Peyer's patch (tissue), 4 donors: ENCODE data around the gene PIKFYVE. TPM values are rescaled to one million over a fixed set of nuclear protein-coding genes. Genes with fewer than 3 reads are reported as not detected.

ENCODE experiments used
- DNase-seq, 3 donors: peaks; one replicate each; pipeline ENCODE4 v3.0.0-alpha.2; 2017 to 2019
- H3K27ac ChIP-seq, 4 donors: fragments of 200-600 bp; sonication (generic); one replicate each; pipeline ENCODE4 v1.5.1; 2016 to 2019
- H3K27me3 ChIP-seq, 2 donors: fragments of 200-600 bp; sonication (generic); one replicate each; pipeline ENCODE4 v1.5.1; 2019
- H3K36me3 ChIP-seq, 3 donors: fragments of 200-600 bp; sonication (generic); one replicate each; pipeline ENCODE4 v1.5.1; 2016 to 2019
- H3K4me1 ChIP-seq, 4 donors: fragments of 200-600 bp; sonication (generic); one replicate each; pipeline ENCODE4 v1.5.1; 2016 to 2019
- H3K4me3 ChIP-seq, 4 donors: fragments of 200-600 bp; sonication (generic); 1 replicate in 3 of 4; 2 replicates in 1 of 4; pipeline ENCODE4 v1.5.1; 2016 to 2019; ENCODE audit warnings: mild to moderate bottlenecking in 1 of 4
- H3K9me3 ChIP-seq, 4 donors: fragments of 200-600 bp; sonication (generic); one replicate each; pipeline ENCODE4 v1.5.1; 2016 to 2019; ENCODE audit warnings: mild to moderate bottlenecking in 1 of 4
- POLR2A ChIP-seq, 2 donors: fragments of 450-650 bp; IDR thresholded peaks; one replicate each; pipeline ENCODE4 v1.5.1; 2017; ENCODE audit warnings: antibody characterized with exemption in 2 of 2, mild to moderate bottlenecking in 2 of 2, moderate library complexity in 2 of 2
- total RNA-seq, 4 donors: library from RNA; depleted of rRNA; stranded (reverse); fragments of >200 nt; gene quantifications; one replicate each; pipeline ENCODE4 v1.1.0, GENCODE V29; 2016
- TF ChIP-seq, protein P1 (sequence below), 6 experiments: fragments of 450-650 bp in 4 of 6; fragments of 200-600 bp in 2 of 6; sonication (generic) in 1 of 6; IDR thresholded peaks; one replicate each; pipeline ENCODE4 v1.5.1; 2017 to 2019; ENCODE audit warnings: antibody characterized with exemption in 6 of 6, mild to moderate bottlenecking in 3 of 6, moderate library complexity in 1 of 6

The PIKFYVE gene
- total RNA-seq, 4 donors from 2014 or later, result 24.2 to 75.1 (median 44.3) TPM

GRCh38 chr2:208320686-208321085, 54.6 kb downstream of the PIKFYVE start:
- Histone ChIP-seq H3K4me1 (peaks cover 0 to 6% (median 0%) of the 10 kb centered on the region in 4 donors), H3K36me3 (peaks cover 0 to 49% (median 4%) of the 10 kb centered on the region in 3 donors), H3K9me3 (no peaks in the 10 kb centered on the region), H3K27ac (peak overlapping the region in 1 of 4 donors; percentile 52), H3K4me3 (no peak overlapping the region), H3K27me3 (no peaks in the 10 kb centered on the region)
- TF ChIP-seq POLR2A (IDR thresholded peaks at IDR 0.05), result no peak
- TF ChIP-seq, protein P1, sequence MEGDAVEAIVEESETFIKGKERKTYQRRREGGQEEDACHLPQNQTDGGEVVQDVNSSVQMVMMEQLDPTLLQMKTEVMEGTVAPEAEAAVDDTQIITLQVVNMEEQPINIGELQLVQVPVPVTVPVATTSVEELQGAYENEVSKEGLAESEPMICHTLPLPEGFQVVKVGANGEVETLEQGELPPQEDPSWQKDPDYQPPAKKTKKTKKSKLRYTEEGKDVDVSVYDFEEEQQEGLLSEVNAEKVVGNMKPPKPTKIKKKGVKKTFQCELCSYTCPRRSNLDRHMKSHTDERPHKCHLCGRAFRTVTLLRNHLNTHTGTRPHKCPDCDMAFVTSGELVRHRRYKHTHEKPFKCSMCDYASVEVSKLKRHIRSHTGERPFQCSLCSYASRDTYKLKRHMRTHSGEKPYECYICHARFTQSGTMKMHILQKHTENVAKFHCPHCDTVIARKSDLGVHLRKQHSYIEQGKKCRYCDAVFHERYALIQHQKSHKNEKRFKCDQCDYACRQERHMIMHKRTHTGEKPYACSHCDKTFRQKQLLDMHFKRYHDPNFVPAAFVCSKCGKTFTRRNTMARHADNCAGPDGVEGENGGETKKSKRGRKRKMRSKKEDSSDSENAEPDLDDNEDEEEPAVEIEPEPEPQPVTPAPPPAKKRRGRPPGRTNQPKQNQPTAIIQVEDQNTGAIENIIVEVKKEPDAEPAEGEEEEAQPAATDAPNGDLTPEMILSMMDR (IDR thresholded peaks at IDR 0.05), result no peak
- peak in 2 of 3 donors; percentile 57 to 58 for DNase-seq

DNA sequence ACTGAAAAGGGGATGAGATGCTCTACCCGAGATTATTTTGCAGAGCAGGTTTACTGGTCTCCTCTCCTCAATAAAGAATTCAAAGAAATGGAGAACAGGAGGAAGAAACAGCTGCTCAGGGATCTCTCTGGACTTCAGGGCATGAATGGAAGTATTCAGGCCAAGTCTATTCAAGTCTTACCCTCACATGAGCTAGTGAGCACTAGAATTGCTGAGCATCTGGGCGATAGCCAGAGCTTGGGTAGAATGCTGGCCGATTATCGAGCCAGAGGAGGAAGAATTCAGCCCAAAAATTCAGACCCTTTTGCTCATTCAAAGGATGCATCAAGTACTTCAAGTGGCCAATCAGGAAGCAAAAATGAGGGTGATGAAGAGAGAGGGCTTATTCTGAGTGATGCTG, 60.0 kb downstream of the PIKFYVE start:
- Histone ChIP-seq H3K27ac (no peak overlapping the region), H3K36me3 (peaks cover 0 to 70% (median 4%) of the 10 kb centered on the region in 3 donors), H3K9me3 (no peaks in the 10 kb centered on the region), H3K4me3 (no peak overlapping the region), H3K27me3 (no peaks in the 10 kb centered on the region), H3K4me1 (peaks cover 0 to under 1% (median 0%) of the 10 kb centered on the region in 4 donors)
- no peak for DNase-seq
- TF ChIP-seq, protein P1 (IDR thresholded peaks at IDR 0.05), result no peak
- no peak for TF ChIP-seq POLR2A (IDR thresholded peaks at IDR 0.05)

DNA sequence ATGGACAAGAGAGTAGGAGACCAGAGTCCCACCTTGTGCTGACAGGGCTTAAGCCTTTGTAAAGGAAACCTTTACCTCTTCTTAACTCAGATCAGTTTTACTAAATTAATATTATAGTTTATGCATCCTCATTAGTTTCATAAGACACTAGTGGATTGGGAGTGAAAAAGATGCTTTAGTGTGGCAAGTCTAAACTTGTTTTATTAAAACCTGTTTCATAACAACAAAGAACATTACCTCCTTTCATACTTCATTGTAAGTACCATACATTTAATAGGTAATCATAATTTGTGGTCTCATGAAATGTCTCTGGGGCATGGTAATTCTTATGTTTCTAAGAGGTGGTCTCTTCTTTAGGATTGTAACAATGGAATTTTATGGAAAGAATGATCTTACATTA, 63.4 kb downstream of the PIKFYVE start:
- peaks cover 0 to 88% (median 0%) of the 10 kb centered on the region in 3 donors for H3K36me3 ChIP-seq
- no peaks in the 10 kb centered on the region for H3K27me3 ChIP-seq
- DNase-seq, result no peak
- H3K4me1 ChIP-seq, result no peaks in the 10 kb centered on the region
- no peak overlapping the region for H3K4me3 ChIP-seq
- no peak overlapping the region for H3K27ac ChIP-seq
- no peaks in the 10 kb centered on the region for H3K9me3 ChIP-seq
- TF ChIP-seq, protein P1 (IDR thresholded peaks at IDR 0.05), result no peak
- TF ChIP-seq POLR2A (IDR thresholded peaks at IDR 0.05), result no peak

DNA sequence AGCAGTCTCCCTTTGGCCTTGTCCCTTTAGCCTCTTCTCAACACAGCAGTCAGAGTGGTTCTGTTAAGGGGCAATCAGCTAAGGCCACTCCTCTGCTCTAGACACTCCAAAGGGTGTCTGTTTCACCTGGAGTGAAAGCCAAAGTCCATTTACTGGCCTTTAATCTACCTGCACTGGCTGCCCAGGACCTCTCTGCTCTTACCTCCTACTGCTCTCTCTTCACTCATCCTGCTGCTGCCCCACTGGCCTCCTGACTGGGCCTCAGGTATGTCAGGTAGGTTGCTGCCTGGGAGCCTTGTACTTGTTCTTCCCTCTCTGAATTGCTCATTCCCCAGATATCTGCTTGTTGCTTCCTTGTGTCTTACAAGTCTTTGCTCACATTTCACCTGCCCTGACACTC, 68.2 kb downstream of the PIKFYVE start:
- Histone ChIP-seq H3K4me1 (no peaks in the 10 kb centered on the region), H3K27me3 (no peaks in the 10 kb centered on the region), H3K4me3 (no peak overlapping the region), H3K27ac (no peak overlapping the region), H3K9me3 (no peaks in the 10 kb centered on the region), H3K36me3 (peaks cover 0 to 83% (median 0%) of the 10 kb centered on the region in 3 donors)
- TF ChIP-seq POLR2A (IDR thresholded peaks at IDR 0.05), result no peak
- TF ChIP-seq, protein P1 (IDR thresholded peaks at IDR 0.05), result no peak
- DNase-seq, result peak in 2 of 3 donors; percentile 56 to 57

- peaks cover 0 to 83% (median 4%) of the 10 kb centered on the region in 3 donors for H3K36me3 ChIP-seq
- no peak for TF ChIP-seq POLR2A (IDR thresholded peaks at IDR 0.05)
- TF ChIP-seq, protein P1 (IDR thresholded peaks at IDR 0.05), result no peak
Measured at GRCh38 chr2:208346756-208347155, 80.7 kb downstream of the PIKFYVE start.

DNA sequence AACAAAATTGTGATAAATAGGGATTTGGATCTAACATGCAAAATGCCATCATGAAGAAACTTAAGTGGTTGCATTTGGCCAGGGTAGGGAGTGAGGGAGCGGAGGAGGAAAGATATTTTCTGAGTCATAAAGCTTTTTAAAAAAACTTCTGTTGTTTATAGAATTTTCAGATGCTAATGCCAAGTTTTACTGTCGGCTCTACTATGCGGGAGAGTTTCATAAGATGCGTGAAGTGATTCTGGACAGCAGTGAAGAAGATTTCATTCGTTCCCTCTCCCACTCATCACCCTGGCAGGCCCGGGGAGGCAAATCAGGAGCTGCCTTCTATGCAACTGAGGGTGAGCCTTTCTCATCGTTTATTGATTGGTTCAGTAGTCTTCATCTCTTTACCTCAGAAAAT, 84.6 kb downstream of the PIKFYVE start:
- no peaks in the 10 kb centered on the region for H3K9me3 ChIP-seq
- TF ChIP-seq, protein P1 (IDR thresholded peaks at IDR 0.05), result no peak
- no peak overlapping the region for H3K4me3 ChIP-seq
- no peaks in the 10 kb centered on the region for H3K27me3 ChIP-seq
- H3K36me3 ChIP-seq, result peaks cover 0 to 83% (median 4%) of the 10 kb centered on the region in 3 donors
- H3K27ac ChIP-seq, result no peak overlapping the region
- H3K4me1 ChIP-seq, result no peaks in the 10 kb centered on the region
- no peak for DNase-seq

More at GRCh38 chr2:208346756-208347155, 80.7 kb downstream of the PIKFYVE start:
- H3K9me3 ChIP-seq, result no peaks in the 10 kb centered on the region
- H3K4me1 ChIP-seq, result no peaks in the 10 kb centered on the region
- DNase-seq, result no peak
- no peak overlapping the region for H3K27ac ChIP-seq
- no peaks in the 10 kb centered on the region for H3K27me3 ChIP-seq
- no peak overlapping the region for H3K4me3 ChIP-seq
